GM23338 (cell line): ENCODE results near the gene SPTA1. TPM values are rescaled to one million over a fixed set of nuclear protein-coding genes. Genes with fewer than 3 reads are reported as not detected.

Experiments
- ATAC-seq: fragments of 200-7000 bp; cut with Tn5 transposase; 3 replicates; pipeline ENCODE4 v1.9.1; 2020
- DNase-seq: peaks from one replicate; pipeline ENCODE4 v3.0.0-alpha.2; 2015; ENCODE audit warnings: low spot score
- H2AFZ ChIP-seq: fragments of 200-600 bp; sonication (generic); 2 replicates; pipeline ENCODE4 v1.8.0; 2016; ENCODE audit warnings: antibody characterized with exemption, mild to moderate bottlenecking, moderate library complexity
- H3F3A ChIP-seq: fragments of 200-600 bp; sonication (generic); replicated peaks from 2 replicates; pipeline ENCODE4 v1.8.0; 2017; ENCODE audit warnings: antibody characterized with exemption, mixed run types, low read depth
- H3K27ac ChIP-seq: fragments of 200-600 bp; sonication (generic); 2 replicates; pipeline ENCODE4 v1.6.1; 2016; ENCODE audit warnings: low read depth
- H3K27me3 ChIP-seq: fragments of 200-600 bp; sonication (generic); 2 replicates; pipeline ENCODE4 v1.8.0; 2016; ENCODE audit warnings: mild to moderate bottlenecking, mixed run types, moderate library complexity; ENCODE audit not compliant: insufficient read depth
- H3K36me3 ChIP-seq: fragments of 200-600 bp; sonication (generic); 2 replicates; pipeline ENCODE4 v1.8.0; 2016; ENCODE audit warnings: mild to moderate bottlenecking; ENCODE audit not compliant: insufficient read depth
- H3K4me1 ChIP-seq: fragments of 200-600 bp; sonication (generic); 2 replicates; pipeline ENCODE4 v1.8.0; 2016; ENCODE audit warnings: mild to moderate bottlenecking, moderate library complexity; ENCODE audit not compliant: insufficient read depth
- H3K4me2 ChIP-seq: fragments of 200-600 bp; sonication (generic); 2 replicates; pipeline ENCODE4 v1.7.1; 2017; ENCODE audit warnings: mixed run types
- H3K4me3 ChIP-seq: fragments of 200-600 bp; sonication (generic); 2 replicates; pipeline ENCODE4 v1.6.1; 2016; ENCODE audit warnings: mixed run types
- H3K79me2 ChIP-seq: fragments of 200-600 bp; sonication (generic); replicated peaks from 2 replicates; pipeline ENCODE4 v1.8.0; 2017; ENCODE audit warnings: mild to moderate bottlenecking; ENCODE audit not compliant: insufficient read depth
- H3K9me2 ChIP-seq: fragments of 200-600 bp; sonication (generic); 2 replicates; pipeline ENCODE4 v1.8.0; 2017; ENCODE audit not compliant: insufficient read depth
- H4K20me1 ChIP-seq: fragments of 200-600 bp; sonication (generic); replicated peaks from 2 replicates; pipeline ENCODE4 v1.8.0; 2017; ENCODE audit warnings: mild to moderate bottlenecking; ENCODE audit not compliant: insufficient read depth
- H3K27ac Mint-ChIP-seq: 2 replicates; pipeline ENCODE4 v1.8.0; 2020; ENCODE audit warnings: inconsistent platforms, mild to moderate bottlenecking, moderate library complexity, mixed read lengths
- H3K27me3 Mint-ChIP-seq: 3 replicates; pipeline ENCODE4 v1.8.0; 2022; ENCODE audit warnings: low read depth, mild to moderate bottlenecking, moderate library complexity, mixed read lengths, inconsistent platforms; ENCODE audit not compliant: insufficient read depth, poor library complexity
- H3K36me3 Mint-ChIP-seq: 3 replicates; pipeline ENCODE4 v1.8.0; 2021; ENCODE audit warnings: low read depth, mild to moderate bottlenecking, inconsistent platforms, moderate library complexity, mixed read lengths
- H3K4me1 Mint-ChIP-seq: 3 replicates; pipeline ENCODE4 v1.8.0; 2020; ENCODE audit warnings: mild to moderate bottlenecking, inconsistent platforms, mixed read lengths
- H3K4me3 Mint-ChIP-seq: 3 replicates; pipeline ENCODE4 v1.8.0; 2021; ENCODE audit warnings: moderate library complexity, mild to moderate bottlenecking, inconsistent platforms, mixed read lengths
- H3K9me3 Mint-ChIP-seq: 3 replicates; pipeline ENCODE4 v1.8.0; 2020; ENCODE audit warnings: moderate library complexity, mild to moderate bottlenecking, inconsistent platforms, mixed read lengths
- CREB1 ChIP-seq: fragments of 250-450 bp; sonication (Bioruptor Pico); IDR thresholded peaks from 2 replicates; pipeline ENCODE4 v1.5.0; 2020; ENCODE audit warnings: low read depth, mild to moderate bottlenecking, moderate library complexity
- EZH2phosphoT487 ChIP-seq: fragments of 200-600 bp; sonication (generic); IDR thresholded peaks from one replicate; pipeline ENCODE4 v1.8.1; 2018; ENCODE audit warnings: antibody characterized with exemption; ENCODE audit not compliant: unreplicated experiment
- JUNB ChIP-seq: IDR thresholded peaks from one replicate; pipeline ENCODE4 v1.6.1; 2016; ENCODE audit warnings: antibody characterized with exemption; ENCODE audit not compliant: unreplicated experiment
- NANOG ChIP-seq: IDR thresholded peaks from 2 replicates; pipeline ENCODE4 v1.6.1; 2016; ENCODE audit warnings: antibody characterized with exemption, borderline replicate concordance
- POLR2AphosphoS5 ChIP-seq: IDR thresholded peaks from 2 replicates; pipeline ENCODE4 v1.6.1; 2016; ENCODE audit warnings: antibody characterized with exemption, low read depth
- ZNF114 ChIP-seq: fragments of 250-450 bp; sonication (Bioruptor Pico); IDR thresholded peaks from 2 replicates; pipeline ENCODE4 v1.5.0; 2020; ENCODE audit warnings: mild to moderate bottlenecking, moderate library complexity
- ZNF331 ChIP-seq: fragments of 250-450 bp; sonication (Bioruptor Pico); IDR thresholded peaks from 2 replicates; pipeline ENCODE4 v1.5.0; 2020; ENCODE audit warnings: low read depth, mild to moderate bottlenecking, moderate library complexity
- polyA plus RNA-seq: library from polyadenylated mRNA; unstranded; fragments of >200 nt; fragmentation: Nextera tagmentation; extraction: Ambion mirVana; gene quantifications from 2 replicates; pipeline ENCODE4 v1.2.1, GENCODE V29; 2016
- total RNA-seq: library from RNA; depleted of rRNA; stranded (reverse); fragments of >200 nt; shearing (Covaris generic); gene quantifications from 2 replicates; pipeline ENCODE4 v1.2.3, GENCODE V29; 2014
- TF ChIP-seq, protein P1 (sequence below): IDR thresholded peaks from 2 replicates; pipeline ENCODE4 v1.6.1; 2016; ENCODE audit warnings: antibody characterized with exemption
- TF ChIP-seq, protein P2 (sequence below), 2 experiments: fragments of 200-600 bp in 1 of 2; sonication (generic) in 1 of 2; conservative IDR thresholded peaks; 2 replicates each; pipeline versions ENCODE4 v1.5.1 to v1.6.1; 2016 to 2017; ENCODE audit warnings: antibody characterized with exemption in 2 of 2, low read depth in 2 of 2, mild to moderate bottlenecking in 2 of 2, moderate library complexity in 1 of 2

Gene SPTA1
- total and polyA plus RNA-seq, 2 experiments from 2014 or later: not detected

DNA sequence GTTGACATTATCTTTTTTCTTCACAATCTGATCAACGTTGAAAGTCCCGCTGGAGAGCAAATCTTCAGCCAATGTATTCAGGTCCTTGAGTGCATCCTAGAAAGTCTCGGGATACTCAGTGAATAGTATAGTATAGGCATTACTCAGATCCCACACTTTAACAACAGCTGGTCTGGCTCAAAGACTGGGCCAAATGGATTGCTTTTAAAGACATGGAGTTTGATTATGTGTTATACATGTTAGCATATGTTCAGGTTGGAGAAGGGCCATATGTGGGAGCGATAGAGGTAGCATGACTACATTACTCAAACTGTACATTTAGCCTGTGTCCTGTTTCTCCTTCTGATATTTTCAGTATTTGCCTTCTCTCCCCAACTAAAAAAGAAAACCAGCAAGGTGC, 48.4 kb downstream of the SPTA1 start:
- Histone ChIP-seq H4K20me1 (no peaks in the 10 kb centered on the region), H3K27me3 (no peaks in the 10 kb centered on the region), H3K36me3 (no peaks in the 10 kb centered on the region), H3K9me2 (no peaks in the 10 kb centered on the region), H3K79me2 (no peaks in the 10 kb centered on the region), H3F3A (no peaks in the 10 kb centered on the region), H3K4me1 (no peaks in the 10 kb centered on the region), H3K4me2 (no peak overlapping the region), H3K4me3 (no peak overlapping the region), H2AFZ (no peak overlapping the region), H3K27ac (no peak overlapping the region)
- H3K4me3 Mint-ChIP-seq: no peak overlapping the region
- ATAC-seq (no peak), DNase-seq (no peak)
- no peak overlapping the region for H3K27ac Mint-ChIP-seq
- H3K4me1 Mint-ChIP-seq: no peaks in the 10 kb centered on the region
- H3K27me3 Mint-ChIP-seq: peaks cover 4% of the 10 kb centered on the region
- TF ChIP-seq, protein P1, sequence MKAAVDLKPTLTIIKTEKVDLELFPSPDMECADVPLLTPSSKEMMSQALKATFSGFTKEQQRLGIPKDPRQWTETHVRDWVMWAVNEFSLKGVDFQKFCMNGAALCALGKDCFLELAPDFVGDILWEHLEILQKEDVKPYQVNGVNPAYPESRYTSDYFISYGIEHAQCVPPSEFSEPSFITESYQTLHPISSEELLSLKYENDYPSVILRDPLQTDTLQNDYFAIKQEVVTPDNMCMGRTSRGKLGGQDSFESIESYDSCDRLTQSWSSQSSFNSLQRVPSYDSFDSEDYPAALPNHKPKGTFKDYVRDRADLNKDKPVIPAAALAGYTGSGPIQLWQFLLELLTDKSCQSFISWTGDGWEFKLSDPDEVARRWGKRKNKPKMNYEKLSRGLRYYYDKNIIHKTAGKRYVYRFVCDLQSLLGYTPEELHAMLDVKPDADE: no peak
- TF ChIP-seq NANOG: no peak
- TF ChIP-seq EZH2phosphoT487: no peak
- TF ChIP-seq JUNB: no peak
- TF ChIP-seq ZNF114: no peak
- TF ChIP-seq CREB1 (CRISPR knock-in tag): no peak
- TF ChIP-seq, protein P2, sequence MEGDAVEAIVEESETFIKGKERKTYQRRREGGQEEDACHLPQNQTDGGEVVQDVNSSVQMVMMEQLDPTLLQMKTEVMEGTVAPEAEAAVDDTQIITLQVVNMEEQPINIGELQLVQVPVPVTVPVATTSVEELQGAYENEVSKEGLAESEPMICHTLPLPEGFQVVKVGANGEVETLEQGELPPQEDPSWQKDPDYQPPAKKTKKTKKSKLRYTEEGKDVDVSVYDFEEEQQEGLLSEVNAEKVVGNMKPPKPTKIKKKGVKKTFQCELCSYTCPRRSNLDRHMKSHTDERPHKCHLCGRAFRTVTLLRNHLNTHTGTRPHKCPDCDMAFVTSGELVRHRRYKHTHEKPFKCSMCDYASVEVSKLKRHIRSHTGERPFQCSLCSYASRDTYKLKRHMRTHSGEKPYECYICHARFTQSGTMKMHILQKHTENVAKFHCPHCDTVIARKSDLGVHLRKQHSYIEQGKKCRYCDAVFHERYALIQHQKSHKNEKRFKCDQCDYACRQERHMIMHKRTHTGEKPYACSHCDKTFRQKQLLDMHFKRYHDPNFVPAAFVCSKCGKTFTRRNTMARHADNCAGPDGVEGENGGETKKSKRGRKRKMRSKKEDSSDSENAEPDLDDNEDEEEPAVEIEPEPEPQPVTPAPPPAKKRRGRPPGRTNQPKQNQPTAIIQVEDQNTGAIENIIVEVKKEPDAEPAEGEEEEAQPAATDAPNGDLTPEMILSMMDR (conservative IDR thresholded peaks at IDR 0.05; ENCODE audit: low read depth in 2 of 2): no peak
- no peak for TF ChIP-seq ZNF331
- no peak for TF ChIP-seq POLR2AphosphoS5
- H3K9me3 Mint-ChIP-seq: peaks cover 9% of the 10 kb centered on the region; the same call in 2 of the 3 replicates
- peaks cover 5% of the 10 kb centered on the region; the same call in 2 of the 3 replicates for H3K36me3 Mint-ChIP-seq

DNA sequence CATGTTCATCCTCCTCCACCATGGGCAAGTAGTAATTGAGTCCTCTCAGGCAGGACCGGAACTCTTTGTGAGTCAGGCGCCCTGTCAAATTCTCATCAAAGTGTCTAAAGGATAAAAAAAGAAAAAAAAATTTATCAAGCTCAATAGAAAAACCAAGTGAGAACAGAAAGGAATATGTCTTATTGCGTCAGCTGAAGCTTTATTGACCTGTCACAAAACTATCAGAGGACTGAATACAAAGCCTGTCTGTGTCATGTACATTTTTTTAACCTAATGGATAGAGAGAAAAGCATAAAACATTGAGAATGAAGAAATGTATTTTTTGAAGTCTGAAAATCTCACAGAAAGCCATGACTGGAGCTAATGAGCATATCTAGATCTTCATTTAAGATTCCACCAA, 72.8 kb downstream of the SPTA1 start:
- no peaks in the 10 kb centered on the region for H3K4me1 ChIP-seq
- no peak overlapping the region for H2AFZ ChIP-seq
- no peaks in the 10 kb centered on the region for H3K9me2 ChIP-seq
- no peaks in the 10 kb centered on the region for H3K36me3 ChIP-seq
- Mint-ChIP-seq H3K27me3 (peaks cover 2% of the 10 kb centered on the region), H3K9me3 (no peaks in the 10 kb centered on the region), H3K4me1 (no peaks in the 10 kb centered on the region), H3K27ac (no peak overlapping the region), H3K36me3 (no peaks in the 10 kb centered on the region), H3K4me3 (no peak overlapping the region)
- H3K27ac ChIP-seq: no peak overlapping the region
- DNase-seq: no peak
- no peak overlapping the region for H3K4me2 ChIP-seq
- H3K4me3 ChIP-seq: no peak overlapping the region
- H3F3A ChIP-seq: no peaks in the 10 kb centered on the region
- H3K27me3 ChIP-seq: no peaks in the 10 kb centered on the region
- H4K20me1 ChIP-seq: no peaks in the 10 kb centered on the region
- TF ChIP-seq, protein P1: no peak
- no peak for ATAC-seq
- H3K79me2 ChIP-seq: no peaks in the 10 kb centered on the region
